HG02970 (cell line): ENCODE results near the gene THSD7B.
"Not testable (repeated sequence)": the region's sequence is repeated elsewhere in the genome, so short reads cannot be mapped to it uniquely, and the experiment has no call there.

ENCODE experiments used
- ATAC-seq: cut with Tn5 transposase; IDR thresholded peaks from one replicate; pipeline ENCODE4 v1.9.1; 2021; ENCODE audit warnings: mild to moderate bottlenecking, moderate library complexity, moderate number of reproducible peaks; ENCODE audit not compliant: unreplicated experiment, low FRiP score

THSD7B gene

DNA sequence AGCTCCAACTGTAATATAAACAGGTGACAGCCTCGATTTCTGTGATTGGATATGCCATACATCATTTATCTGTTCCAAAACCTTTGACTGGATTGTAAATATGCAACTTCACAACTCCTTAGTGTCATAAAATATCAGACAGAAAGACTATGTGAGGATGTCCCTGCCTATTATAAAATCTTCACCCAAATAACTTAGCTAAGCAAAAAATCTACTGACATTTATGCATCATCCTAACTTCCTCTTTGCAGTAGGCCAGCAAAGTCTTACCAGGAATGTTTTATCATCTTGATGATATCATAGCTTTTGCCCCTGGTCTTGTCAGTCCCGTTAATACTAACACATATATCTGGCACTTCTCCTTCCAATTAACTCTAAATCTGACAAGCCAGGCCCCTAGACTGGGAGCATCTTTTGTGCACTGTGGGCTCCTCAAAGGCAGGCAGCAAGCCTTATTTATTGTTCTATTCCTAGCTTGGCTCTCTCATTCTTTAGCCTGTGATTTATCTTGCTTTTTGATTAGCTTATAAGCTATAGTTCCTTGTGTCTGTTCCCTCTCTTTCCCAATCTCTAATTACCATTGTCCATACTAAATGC lies 842.5 kb downstream of the THSD7B start:
- ATAC-seq, result no peak

GRCh38 chr2:137638932-137639331 lies 873.6 kb downstream of the THSD7B start:
- no peak for ATAC-seq

DNA sequence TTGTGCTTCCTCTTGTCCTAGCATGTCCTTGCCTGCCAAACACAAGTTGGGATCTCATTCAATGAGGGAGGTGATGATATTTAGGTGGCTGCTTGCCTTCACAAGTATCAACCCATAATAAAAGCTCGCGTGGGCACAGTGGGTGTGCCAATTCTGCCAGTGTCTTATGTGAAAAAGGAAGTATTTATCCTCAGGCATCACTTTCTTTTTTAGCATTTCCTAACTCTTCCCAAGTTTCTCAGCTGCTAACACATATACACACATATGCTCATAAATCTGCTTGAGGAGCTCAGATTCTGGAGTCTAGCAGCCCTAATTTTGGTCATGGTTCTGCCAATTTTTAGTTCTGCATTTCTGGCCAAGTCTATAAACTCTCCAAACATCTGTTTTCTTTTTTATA lies 879.4 kb downstream of the THSD7B start:
- no peak for ATAC-seq

DNA sequence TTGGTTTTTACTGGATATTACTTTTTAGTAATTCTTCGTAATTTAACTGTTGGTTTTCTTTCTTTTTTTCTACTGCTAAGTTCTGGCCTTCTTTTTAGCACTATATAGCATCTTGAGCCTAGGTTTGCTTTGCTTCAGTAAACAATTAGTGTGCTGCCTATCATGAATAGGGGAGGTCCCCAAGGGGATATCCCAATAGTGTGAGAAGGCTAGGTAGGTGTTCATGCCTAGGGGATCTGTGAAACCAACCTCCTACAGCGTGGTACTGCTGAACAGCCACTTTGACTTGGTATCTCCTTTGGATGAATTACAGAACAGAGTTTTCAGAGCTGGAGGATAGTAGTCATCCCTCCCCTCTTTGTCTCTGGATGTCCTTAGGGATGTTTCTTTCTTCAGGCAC lies 888.7 kb downstream of the THSD7B start:
- no peak for ATAC-seq

GRCh38 chr2:137655814-137656213 lies 890.5 kb downstream of the THSD7B start:
- no peak for ATAC-seq

DNA sequence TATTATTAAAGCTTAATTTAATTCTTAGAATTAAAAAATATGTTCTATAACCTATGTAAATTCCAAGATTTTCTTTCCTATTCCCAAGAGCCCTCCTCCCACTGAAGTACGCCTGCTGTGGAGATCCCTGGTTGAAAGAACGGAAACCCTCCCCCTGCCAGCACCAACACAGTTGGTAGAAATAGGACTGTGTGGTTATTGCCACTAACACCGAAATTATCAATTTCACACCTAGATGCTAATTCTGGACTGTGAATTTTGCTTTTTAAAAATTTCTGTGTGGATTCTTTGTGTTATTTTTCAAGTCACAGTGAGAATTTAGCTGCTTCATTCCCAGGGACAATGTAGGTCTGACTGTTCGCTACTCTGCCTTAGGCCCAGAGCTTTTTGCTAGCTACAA lies 893.1 kb downstream of the THSD7B start:
- ATAC-seq, result no peak

DNA sequence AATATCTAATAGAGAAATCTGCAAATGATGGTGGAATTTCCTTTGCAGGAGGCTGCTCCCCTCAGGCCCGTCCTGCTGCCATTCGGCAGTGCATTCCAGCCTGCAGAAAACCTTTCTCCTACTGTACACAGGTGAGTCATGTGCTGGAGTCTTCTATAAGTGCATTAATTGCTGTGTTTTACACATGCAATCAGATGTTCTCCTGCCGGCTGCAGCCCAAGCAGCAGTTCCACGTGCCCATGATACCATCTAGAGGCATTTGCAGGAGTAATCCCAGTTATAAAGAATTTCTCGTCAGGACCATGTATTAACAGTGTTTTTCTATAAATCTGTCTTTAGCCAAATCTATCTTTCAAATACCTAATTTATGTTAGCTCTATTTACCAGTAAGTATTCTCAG lies 894.3 kb downstream of the THSD7B start:
- no peak for ATAC-seq

DNA sequence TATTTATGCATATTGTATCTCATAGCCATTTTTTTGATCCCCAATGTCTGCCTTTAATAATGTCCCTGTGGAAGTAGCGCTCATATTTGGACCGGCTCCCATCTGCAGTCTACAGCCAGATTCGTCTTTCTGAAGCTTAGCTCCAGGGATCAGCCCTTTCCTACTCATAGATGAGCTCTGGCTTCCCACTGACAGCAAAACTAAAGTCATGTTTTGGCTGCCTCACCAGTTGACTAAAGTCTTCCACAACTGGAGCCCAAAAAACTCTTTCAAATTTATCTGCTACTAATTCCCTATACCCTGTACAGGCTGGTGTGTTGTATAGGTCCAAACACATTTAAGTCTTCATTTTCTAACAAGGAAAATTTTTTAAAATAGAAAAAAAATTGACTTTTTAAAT lies 904.8 kb downstream of the THSD7B start:
- no peak for ATAC-seq

DNA sequence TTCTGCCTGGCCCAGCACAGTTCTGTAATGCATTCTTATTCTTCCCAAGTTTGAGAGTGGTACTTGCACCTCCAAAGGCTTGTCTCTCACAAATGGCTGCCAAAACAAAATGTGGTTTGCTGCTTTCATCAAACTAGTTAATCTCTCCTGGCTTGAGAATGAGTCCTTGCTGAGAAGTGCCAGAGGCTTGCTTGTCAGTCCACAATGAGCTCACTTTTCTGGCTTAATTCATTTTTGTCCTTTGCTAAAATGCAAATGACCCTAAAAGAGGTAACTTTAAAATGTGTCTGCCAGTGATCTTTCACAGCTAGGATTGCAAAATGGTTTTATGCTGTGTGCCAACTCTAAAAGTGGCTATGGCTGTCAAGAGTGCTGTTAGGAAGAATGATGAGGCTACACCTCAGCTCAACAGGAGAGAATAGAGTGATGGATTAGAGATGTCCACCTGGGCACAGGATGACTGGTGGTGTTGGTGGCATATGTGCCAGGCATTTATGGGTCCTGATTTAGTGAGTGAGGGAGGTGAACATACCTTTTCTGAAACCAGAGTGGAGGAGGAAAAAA lies 907.7 kb downstream of the THSD7B start:
- ATAC-seq, result no peak

GRCh38 chr2:137674991-137675390 lies 909.6 kb downstream of the THSD7B start:
- no peak for ATAC-seq

- ATAC-seq, result no peak
These were observed 910.4 kb downstream of the THSD7B start for GRCh38 chr2:137675584-137676327.

DNA sequence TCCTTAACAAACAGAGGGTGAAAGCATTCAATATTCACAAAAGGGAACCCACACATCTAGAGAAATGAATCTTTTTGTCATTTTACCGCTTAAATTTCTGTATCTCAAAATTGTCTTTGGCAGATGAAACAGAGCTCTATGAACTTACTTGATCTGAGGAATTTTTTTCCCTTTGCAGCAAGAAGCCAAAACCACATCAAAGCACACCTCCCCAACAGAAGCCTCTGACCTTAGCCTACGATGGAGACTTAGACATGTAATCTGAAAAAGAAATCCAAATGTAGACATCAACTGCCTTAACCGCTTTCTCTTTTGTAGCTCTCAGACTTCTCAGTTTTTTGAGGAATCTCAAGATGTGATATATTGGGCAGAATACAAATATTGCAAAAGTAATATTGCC lies 911.0 kb downstream of the THSD7B start:
- no peak for ATAC-seq

GRCh38 chr2:137677466-137677865 lies 912.1 kb downstream of the THSD7B start:
- no peak for ATAC-seq

DNA sequence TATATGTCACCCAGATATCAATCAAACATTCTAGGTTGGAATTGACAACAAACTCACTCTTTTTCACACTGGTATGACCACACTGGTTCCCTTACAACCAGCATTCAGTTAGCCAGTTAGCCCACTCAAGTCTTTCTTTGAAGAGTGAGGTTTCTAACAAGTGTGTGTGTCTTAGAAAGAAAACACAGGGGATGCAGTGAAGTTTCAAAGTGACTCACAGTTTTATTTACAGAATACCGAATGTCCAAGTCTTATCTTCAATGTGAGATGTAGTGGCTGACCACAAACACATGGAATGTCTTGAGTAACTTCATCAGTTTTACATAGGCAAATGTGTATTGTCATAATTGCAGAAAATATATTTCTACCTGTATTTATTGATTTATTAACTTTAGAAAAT lies 924.2 kb downstream of the THSD7B start:
- no peak for ATAC-seq

DNA sequence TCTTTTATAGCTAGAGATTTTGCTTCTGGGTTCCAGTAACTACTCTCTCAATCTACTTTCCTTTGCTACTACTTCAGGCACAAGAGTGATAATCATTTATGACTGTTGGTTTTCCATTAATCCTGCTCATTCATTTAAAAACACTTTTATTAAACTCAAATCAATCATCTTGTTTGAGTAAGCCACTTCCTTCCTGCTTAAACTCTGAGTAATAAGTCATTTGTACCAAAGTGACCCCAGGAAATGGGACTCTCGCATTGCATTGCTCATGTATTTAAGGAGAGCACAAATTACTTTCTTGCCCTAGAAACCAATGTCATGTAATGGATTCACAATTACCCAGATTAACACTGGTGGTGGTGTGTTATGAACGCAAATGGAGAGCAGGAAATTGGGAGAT lies 928.2 kb downstream of the THSD7B start:
- no peak for ATAC-seq

GRCh38 chr2:137696916-137697315 lies 931.6 kb downstream of the THSD7B start:
- ATAC-seq, result no peak

DNA sequence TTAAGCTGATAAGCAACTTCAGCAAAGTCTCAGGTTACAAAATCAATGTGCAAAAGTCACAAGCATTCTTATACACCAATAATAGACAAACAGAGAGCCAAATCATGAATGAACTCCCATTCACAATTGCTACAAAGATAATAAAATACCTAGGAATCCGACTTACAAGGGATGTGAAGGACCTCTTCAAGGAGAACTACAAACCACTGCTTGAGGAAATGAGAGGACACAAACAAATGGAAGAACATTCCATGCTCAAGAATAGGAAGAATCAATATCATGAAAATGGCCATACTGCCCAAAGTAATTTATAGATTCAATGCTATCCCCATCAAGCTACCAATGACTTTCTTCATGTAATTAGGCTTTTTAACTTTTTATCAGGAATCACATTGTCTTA lies 934.9 kb downstream of the THSD7B start:
- not testable (repeated sequence) for ATAC-seq

DNA sequence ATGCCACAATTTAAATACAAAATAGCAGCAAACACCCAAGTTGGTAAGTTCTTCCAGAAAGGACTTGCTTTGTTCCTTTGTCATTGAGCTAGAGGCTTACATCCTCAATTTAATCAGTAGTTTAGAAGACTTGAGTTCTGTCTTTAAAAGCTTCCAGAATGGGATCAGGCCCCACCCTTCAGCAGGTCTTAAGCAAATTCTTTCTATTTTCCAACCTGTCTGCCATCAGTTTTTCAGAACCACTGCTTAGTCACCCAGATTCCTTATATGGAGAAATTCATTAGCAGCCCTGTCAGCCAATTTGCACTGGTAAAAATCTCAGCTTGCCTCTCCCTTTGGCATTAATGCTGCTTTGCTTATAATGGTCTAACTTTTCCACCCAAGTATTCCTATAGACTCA lies 935.3 kb downstream of the THSD7B start:
- no peak for ATAC-seq

GRCh38 chr2:137705296-137705695 lies 940.0 kb downstream of the THSD7B start:
- ATAC-seq, result no peak

GRCh38 chr2:137706786-137707613 lies 941.7 kb downstream of the THSD7B start:
- no peak for ATAC-seq

DNA sequence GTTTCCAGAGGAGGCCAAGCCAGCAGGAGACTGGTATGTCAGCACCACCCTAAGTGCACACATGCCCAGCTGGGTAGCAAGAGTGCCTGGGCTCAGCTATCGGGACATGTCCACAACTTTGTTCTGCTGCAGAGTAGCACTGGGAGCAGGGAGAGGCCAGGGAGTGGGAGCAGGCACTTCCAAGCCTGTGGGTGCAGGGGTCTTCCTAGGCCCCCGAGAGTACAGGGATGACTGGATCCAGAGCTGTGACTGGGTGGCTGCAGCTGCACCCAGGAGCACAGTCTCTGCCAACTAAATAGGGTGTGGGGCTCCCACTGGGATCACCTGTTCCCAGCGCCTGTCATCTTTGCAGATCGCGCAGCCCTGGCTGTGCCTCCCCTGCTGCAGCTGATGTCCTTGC lies 943.0 kb downstream of the THSD7B start:
- ATAC-seq, result no peak
